HFF-Myc (cell line): ENCODE measurements around the gene CHAC2.
"Not testable (repeated sequence)": the region's sequence is repeated elsewhere in the genome, so short reads cannot be mapped to it uniquely, and the experiment has no call there.

Experiments used
- DNase-seq: peaks from one replicate; pipeline ENCODE4 v3.0.0-alpha.2; 2011; ENCODE audit warnings: low read depth; ENCODE audit errors: extremely low read depth
- H3K4me3 ChIP-seq: replicated peaks from 2 replicates; pipeline ENCODE4 v1.5.1; 2011; ENCODE audit warnings: low read depth, mild to moderate bottlenecking, control low read depth, low read length
- CTCF ChIP-seq: IDR thresholded peaks from 2 replicates; pipeline ENCODE4 v1.5.1; 2012; ENCODE audit warnings: mild to moderate bottlenecking, low read depth, low read length, control low read depth; ENCODE audit errors: missing control alignments

Gene CHAC2

GRCh38 chr2:53767405-53768241 lies at the start of gene CHAC2:
Gene CHAC2 (plus strand): TSS chr2:53767804. CDS start chr2:53767887, 83 bp downstream.
- peak within 1 kb of the TSS; percentile 89 for H3K4me3 ChIP-seq
- peak; percentile 43 for DNase-seq
- peak; percentile 36 for TF ChIP-seq CTCF

GRCh38 chr2:53720944-53721343 lies 46.7 kb upstream of the CHAC2 start:
- DNase-seq, H3K4me3 ChIP-seq: not testable (repeated sequence)

GRCh38 chr2:53724536-53724935 lies 43.1 kb upstream of the CHAC2 start:
- DNase-seq: no peak
- no peak for TF ChIP-seq CTCF
- H3K4me3 ChIP-seq: no peak overlapping the region

GRCh38 chr2:53725662-53726061 lies 41.9 kb upstream of the CHAC2 start:
- DNase-seq: no peak
- no peak overlapping the region for H3K4me3 ChIP-seq
- TF ChIP-seq CTCF: no peak

- TF ChIP-seq CTCF: no peak
- DNase-seq: no peak
- H3K4me3 ChIP-seq: no peak overlapping the region
Observed at GRCh38 chr2:53727921-53728320, 39.7 kb upstream of the CHAC2 start.

GRCh38 chr2:53729143-53729762 lies 38.4 kb upstream of the CHAC2 start:
- TF ChIP-seq CTCF: no peak
- no peak overlapping the region for H3K4me3 ChIP-seq
- DNase-seq: no peak

GRCh38 chr2:53737091-53737490 lies 30.5 kb upstream of the CHAC2 start:
- no peak for DNase-seq
- no peak for TF ChIP-seq CTCF
- H3K4me3 ChIP-seq: no peak overlapping the region
